IPS DF 6.9 (cell line): ENCODE data around the gene APBB1.

Experiments used
- DNase-seq: peaks from one replicate; pipeline ENCODE4 v3.0.0-alpha.2; 2013; ENCODE audit warnings: low read depth, low spot score
- H3K27ac ChIP-seq: one replicate; pipeline ENCODE4 v1.5.1; 2013; ENCODE audit warnings: low read length, control low read depth
- H3K27me3 ChIP-seq: 2 replicates; pipeline ENCODE4 v1.6.1; 2013; ENCODE audit warnings: mild to moderate bottlenecking, low read length; ENCODE audit not compliant: control insufficient read depth, insufficient read depth
- H3K36me3 ChIP-seq: 2 replicates; pipeline ENCODE4 v1.6.1; 2013; ENCODE audit warnings: low read length; ENCODE audit not compliant: control insufficient read depth, insufficient read depth
- H3K4me1 ChIP-seq: 2 replicates; pipeline ENCODE4 v1.6.1; 2013; ENCODE audit warnings: low read length; ENCODE audit not compliant: control insufficient read depth, insufficient read depth
- H3K4me3 ChIP-seq: 2 replicates; pipeline ENCODE4 v1.5.1; 2013; ENCODE audit warnings: mild to moderate bottlenecking, low read length
- H3K9me3 ChIP-seq: 2 replicates; pipeline ENCODE4 v1.6.1; 2013; ENCODE audit warnings: low read length, inconsistent platforms; ENCODE audit not compliant: control insufficient read depth, insufficient read depth
- WGBS: extraction: QIAGEN DNeasy Blood & Tissue Kit; methylation state at CpG from one replicate; pipeline ENCODE4 v1.1.7; 2013; ENCODE audit warnings: mixed read lengths, missing lambda C conversion rate; ENCODE audit not compliant: insufficient read length, insufficient coverage; 5-methylcytosine and 5-hydroxymethylcytosine counted together

APBB1 gene

DNA sequence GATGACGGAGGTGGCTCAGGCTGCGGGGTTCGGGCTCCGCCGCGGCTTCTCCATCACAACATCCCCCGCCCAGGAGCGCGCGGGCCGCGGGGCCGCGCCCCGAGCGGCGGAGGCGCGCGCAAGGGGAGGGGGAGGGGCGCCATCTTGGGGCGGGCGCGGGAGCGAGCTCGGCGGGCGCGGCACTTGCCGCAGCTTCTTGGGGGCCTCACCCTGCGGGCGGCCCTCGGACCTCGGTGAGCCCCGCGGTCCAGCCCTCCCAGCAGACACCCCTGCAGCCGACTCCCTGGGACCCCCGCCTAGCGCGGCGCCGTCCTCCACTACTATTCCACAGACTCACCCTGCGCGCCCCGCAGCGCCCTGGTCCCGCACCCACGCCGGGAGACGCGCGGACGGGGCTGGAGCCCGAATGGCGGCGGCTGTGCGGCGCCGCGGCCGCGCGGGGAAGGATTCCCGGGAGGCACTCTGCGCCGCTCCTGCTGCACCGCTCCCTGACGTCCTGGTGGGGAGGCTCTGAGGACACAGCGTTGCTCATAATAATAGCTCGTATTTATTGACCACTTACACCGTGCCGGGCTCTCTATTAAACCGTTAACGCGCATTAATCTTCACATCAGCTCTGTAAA lies at the start of gene APBB1:
Gene APBB1 (minus strand): TSS at position 86 of the 623 bp plus-strand sequence. CDS start 7,747 bp downstream, outside the sequence.
- Histone ChIP-seq H3K27ac (no peak within 1 kb of the TSS), H3K27me3 (peaks cover 5% of the 10 kb centered on the region; the same call in 1 of the 2 replicates), H3K9me3 (no peaks in the 10 kb centered on the region), H3K36me3 (no peaks in the 10 kb centered on the region), H3K4me3 (peak within 1 kb of the TSS; percentile 90), H3K4me1 (no peaks in the 10 kb centered on the region)
- WGBS = no CpG with 5 or more reads among the region's 75 CpGs
- DNase-seq = no peak

- peaks cover 7% of the 10 kb centered on the region for H3K36me3 ChIP-seq
- H3K4me3 ChIP-seq = no peak overlapping the region
- no peak for DNase-seq
- H3K27ac ChIP-seq = no peak overlapping the region
- H3K9me3 ChIP-seq = no peaks in the 10 kb centered on the region
- WGBS = no CpG with 5 or more reads among the region's 1 CpG
- no peaks in the 10 kb centered on the region for H3K4me1 ChIP-seq
- no peaks in the 10 kb centered on the region for H3K27me3 ChIP-seq
These were observed 40.2 kb upstream of the APBB1 start for GRCh38 chr11:6459099-6459450.

DNA sequence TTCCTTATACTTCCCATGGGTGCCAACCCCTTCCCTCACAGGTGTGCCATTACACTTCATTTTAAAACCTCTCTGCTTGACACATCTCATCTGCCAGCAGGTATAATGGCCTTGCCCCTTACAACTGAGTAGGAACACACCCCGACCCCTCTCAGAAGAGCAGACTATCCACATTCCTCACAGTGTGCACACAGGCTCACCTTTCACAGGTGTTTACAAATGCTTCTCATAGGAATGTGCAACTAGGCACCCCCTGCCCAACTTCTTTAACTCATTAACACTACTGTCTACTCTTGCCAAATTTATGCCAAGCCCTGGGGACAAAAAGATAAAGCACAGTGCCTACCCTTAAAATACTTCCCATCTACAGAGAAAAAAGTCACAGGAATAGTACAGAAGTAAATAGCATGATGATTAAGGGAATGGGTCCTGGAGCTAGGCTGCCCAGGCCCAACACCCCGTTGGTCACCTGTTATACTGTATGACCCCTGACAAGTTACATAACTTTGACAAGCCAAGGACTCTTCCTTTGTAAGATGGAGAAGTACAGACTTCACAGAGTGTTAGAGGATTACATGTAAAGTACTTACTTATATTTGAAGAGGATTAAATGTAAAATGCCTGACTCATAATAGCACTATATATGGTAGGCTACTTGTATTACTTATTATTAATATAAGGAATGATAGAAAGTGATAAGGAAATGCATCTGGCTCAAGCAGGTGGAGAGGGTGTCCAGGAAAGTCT lies 39.6 kb upstream of the APBB1 start:
- WGBS = no CpG with 5 or more reads among the region's 2 CpGs
- no peak overlapping the region for H3K4me3 ChIP-seq
- H3K27ac ChIP-seq = no peak overlapping the region
- no peaks in the 10 kb centered on the region for H3K9me3 ChIP-seq
- peaks cover 7% of the 10 kb centered on the region for H3K36me3 ChIP-seq
- DNase-seq = no peak
- no peaks in the 10 kb centered on the region for H3K4me1 ChIP-seq
- no peaks in the 10 kb centered on the region for H3K27me3 ChIP-seq

DNA sequence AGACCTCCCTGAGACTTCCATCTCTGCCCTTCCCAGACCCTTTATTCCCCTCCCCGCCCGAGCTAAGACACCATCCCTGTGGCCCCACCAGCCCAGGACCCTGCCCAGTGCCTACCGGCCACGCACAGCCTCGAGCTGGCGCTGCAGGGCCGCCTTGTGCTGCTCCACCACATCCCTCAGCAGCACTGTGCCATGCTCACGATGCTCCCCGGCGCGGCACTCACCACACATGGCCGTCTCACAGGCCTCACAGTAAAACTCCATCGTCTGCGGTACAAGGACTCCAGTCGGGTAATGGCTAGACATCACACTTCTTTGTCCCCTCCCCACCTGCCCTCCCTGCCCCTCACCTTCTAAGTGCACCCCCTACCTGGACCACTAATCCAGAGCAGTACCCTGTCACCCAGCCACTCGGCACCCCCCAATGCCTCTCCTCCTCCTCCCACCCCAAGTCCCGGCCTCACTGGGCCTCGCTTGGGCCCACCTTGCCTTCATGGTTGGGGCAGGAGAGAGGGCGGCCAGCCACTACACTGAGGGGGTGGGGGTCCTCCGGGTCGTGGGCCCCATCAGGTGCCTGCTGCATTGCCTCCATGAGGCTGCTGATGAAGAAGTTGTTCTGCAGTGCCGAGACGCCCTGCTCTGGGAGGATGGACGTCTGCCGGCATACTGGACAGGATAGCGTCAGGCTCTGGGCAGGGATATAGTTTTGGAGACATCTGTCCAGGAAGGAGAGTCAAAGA lies 38.9 kb upstream of the APBB1 start:
- no CpG with 5 or more reads among the region's 26 CpGs for WGBS
- no peaks in the 10 kb centered on the region for H3K4me1 ChIP-seq
- H3K36me3 ChIP-seq = peaks cover 7% of the 10 kb centered on the region
- no peaks in the 10 kb centered on the region for H3K9me3 ChIP-seq
- H3K27me3 ChIP-seq = no peaks in the 10 kb centered on the region
- no peak overlapping the region for H3K27ac ChIP-seq
- H3K4me3 ChIP-seq = no peak overlapping the region
- no peak for DNase-seq

DNA sequence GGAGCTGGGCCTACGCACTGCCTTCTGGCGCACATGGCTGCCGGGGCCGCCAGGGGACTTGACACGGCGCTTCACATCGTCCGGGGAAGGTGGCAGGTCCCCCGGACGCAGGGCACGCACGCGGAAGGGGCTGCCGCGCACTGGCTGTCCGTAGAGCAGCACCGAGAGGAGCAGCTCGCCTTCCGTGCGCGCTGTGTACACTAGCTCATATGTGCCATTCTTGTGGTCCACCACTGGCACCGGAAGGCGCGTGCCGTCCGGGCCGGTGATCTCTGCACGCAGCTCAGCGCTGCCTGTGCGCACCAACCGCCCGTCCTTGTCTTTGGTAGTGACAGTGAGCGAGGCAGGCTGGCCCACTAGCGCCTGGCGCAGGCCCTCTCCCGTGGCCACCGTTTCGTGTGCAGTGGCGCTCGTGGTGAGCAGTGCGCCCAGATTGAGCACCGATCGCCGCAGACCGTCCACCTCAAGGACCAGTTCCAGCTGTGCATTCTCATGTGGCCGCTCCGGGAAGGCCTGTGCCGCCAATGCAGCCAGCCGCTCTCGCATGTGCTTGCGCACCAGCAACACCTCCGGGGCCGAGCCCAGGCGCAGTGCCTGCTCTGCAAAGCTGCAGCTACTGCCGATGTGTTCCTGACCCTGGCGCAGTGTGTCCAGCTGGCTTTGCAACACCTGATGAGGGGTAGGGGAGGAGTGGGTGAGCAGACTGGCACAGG lies 37.6 kb upstream of the APBB1 start:
- Histone ChIP-seq H3K4me1 (no peaks in the 10 kb centered on the region), H3K27ac (no peak overlapping the region), H3K27me3 (no peaks in the 10 kb centered on the region), H3K36me3 (peaks cover 7% of the 10 kb centered on the region), H3K9me3 (no peaks in the 10 kb centered on the region), H3K4me3 (no peak overlapping the region)
- DNase-seq = no peak
- WGBS = no CpG with 5 or more reads among the region's 56 CpGs

- WGBS = no CpG with 5 or more reads among the region's 2 CpGs
- no peaks in the 10 kb centered on the region for H3K4me1 ChIP-seq
- peaks cover 10% of the 10 kb centered on the region for H3K36me3 ChIP-seq
- H3K27ac ChIP-seq = no peak overlapping the region
- no peaks in the 10 kb centered on the region for H3K9me3 ChIP-seq
- DNase-seq = no peak
- no peaks in the 10 kb centered on the region for H3K27me3 ChIP-seq
- no peak overlapping the region for H3K4me3 ChIP-seq
These were observed 36.2 kb upstream of the APBB1 start for GRCh38 chr11:6455070-6455469.

DNA sequence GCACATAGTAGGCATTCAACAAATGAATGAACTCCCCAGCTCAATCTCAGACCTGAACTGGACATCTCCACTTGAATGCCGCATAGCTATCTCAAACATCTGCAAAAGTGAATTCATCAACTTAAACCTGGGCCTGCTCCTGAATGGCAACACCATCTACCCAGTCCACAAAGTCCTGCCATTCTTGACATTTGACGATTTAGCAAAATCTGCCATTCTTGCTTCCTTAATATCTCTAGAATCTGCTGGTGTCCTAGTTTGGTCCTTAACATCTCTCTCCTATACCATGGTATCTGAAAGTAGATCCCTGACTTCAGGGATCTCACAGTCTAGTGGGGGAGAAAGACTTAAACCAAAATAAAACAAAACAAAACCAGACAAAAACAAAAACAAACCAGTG lies 34.3 kb upstream of the APBB1 start:
- H3K27ac ChIP-seq = no peak overlapping the region
- H3K27me3 ChIP-seq = no peaks in the 10 kb centered on the region
- no peak overlapping the region for H3K4me3 ChIP-seq
- WGBS = no CpG with 5 or more reads among the region's 2 CpGs
- no peaks in the 10 kb centered on the region for H3K4me1 ChIP-seq
- H3K9me3 ChIP-seq = no peaks in the 10 kb centered on the region
- H3K36me3 ChIP-seq = peaks cover 13% of the 10 kb centered on the region
- DNase-seq = no peak

DNA sequence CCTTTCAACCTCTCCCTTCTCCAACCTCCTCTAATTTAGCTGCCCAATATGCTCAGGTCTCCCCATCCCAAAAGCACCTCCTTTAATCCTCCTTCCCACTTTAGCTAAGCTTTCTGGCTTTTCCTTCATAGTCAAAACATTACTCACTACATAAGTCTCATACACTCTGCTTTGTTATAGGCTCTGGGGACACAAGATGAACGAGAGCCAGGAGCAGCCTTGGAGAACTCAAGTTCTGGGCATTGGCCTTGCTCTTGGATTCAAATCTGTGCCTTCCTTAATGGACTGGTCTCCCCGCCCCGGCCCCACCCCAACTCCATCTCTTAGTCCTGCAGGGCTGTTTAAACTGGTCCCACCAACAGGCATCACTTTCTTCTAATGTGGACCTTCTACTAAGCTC lies 33.3 kb upstream of the APBB1 start:
- H3K9me3 ChIP-seq = no peaks in the 10 kb centered on the region
- H3K4me3 ChIP-seq = no peak overlapping the region
- H3K27ac ChIP-seq = no peak overlapping the region
- no CpG with 5 or more reads among the region's 3 CpGs for WGBS
- no peak for DNase-seq
- no peaks in the 10 kb centered on the region for H3K4me1 ChIP-seq
- peaks cover 12% of the 10 kb centered on the region for H3K36me3 ChIP-seq
- no peaks in the 10 kb centered on the region for H3K27me3 ChIP-seq

- DNase-seq = no peak
- Histone ChIP-seq H3K4me1 (no peaks in the 10 kb centered on the region), H3K27ac (no peak overlapping the region), H3K9me3 (no peaks in the 10 kb centered on the region), H3K27me3 (no peaks in the 10 kb centered on the region), H3K36me3 (peaks cover 6% of the 10 kb centered on the region; the same call in 1 of the 2 replicates), H3K4me3 (no peak overlapping the region)
- no CpG with 5 or more reads among the region's 3 CpGs for whole genome bisulfite sequencing
These were observed 29.7 kb upstream of the APBB1 start for GRCh38 chr11:6448574-6448973.

DNA sequence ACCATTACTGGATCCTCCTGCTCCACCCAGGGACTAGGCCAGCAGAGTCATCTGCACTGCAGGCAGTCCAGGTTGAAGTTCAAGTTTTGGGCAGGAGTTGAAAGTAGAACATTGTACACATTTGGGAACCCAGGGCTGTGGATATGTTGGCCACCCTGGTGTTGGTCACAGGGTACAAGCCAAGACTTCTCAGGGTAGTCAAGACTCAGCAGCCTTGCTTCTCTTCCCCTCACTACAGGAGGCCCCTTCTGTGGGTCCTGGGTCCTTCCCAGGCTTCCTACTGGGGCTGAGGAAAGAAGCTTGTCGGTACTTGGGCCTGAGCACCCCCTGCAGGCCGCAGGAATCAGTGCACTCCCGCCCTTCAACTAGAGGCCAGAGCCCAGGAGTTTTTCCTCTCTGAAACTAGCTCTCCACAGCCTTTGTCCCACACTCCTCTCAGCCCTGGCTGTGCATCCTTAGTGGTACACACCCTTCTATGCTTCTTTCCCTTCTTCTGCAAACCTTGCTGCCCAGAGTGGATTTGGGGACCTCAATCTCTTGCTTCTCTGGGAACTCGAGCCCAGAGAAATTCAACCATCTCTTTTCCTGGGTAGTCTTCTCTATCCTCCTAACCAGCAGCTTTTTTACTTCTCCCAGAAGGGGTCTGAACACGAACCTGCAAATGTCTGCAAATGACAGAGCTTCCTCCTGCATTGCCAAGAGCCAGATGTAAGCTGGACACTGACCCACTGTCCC lies 24.5 kb upstream of the APBB1 start:
- no peak overlapping the region for H3K4me3 ChIP-seq
- whole genome bisulfite sequencing = no CpG with 5 or more reads among the region's 5 CpGs
- no peaks in the 10 kb centered on the region for H3K27me3 ChIP-seq
- peak; percentile 35 for DNase-seq
- H3K27ac ChIP-seq = no peak overlapping the region
- H3K4me1 ChIP-seq = no peaks in the 10 kb centered on the region
- H3K36me3 ChIP-seq = no peaks in the 10 kb centered on the region
- no peaks in the 10 kb centered on the region for H3K9me3 ChIP-seq
